Right renal pelvis (tissue), 4 donors: Measurements from ENCODE around the gene ST6GALNAC2. TPM values are rescaled to one million over a fixed set of nuclear protein-coding genes. Genes with fewer than 3 reads are reported as not detected.

Experiments used
- DNase-seq, 4 donors: peaks; one replicate each; pipeline ENCODE4 v3.0.0-alpha.2; 2013; ENCODE audit warnings: low read depth in 4 of 4, low spot score in 3 of 4, missing footprints in 1 of 4
- polyA plus RNA-seq, 4 donors: library from polyadenylated mRNA; unstranded; fragments of 120-200 nt; gene quantifications; one replicate each; pipeline ENCODE4 v1.2.1, GENCODE V29; 2013; ENCODE audit not compliant: insufficient read length in 4 of 4

The ST6GALNAC2 gene
- polyA plus RNA-seq, 4 donors = 11.4 to 14.8 (median 12.3) TPM

GRCh38 chr17:76601065-76601464 lies 15.4 kb upstream of the ST6GALNAC2 start:
- DNase-seq = no peak

GRCh38 chr17:76599694-76600460 lies 14.2 kb upstream of the ST6GALNAC2 start:
- no peak for DNase-seq

- DNase-seq = no peak
These were observed 12.4 kb upstream of the ST6GALNAC2 start for GRCh38 chr17:76598004-76598439.

- DNase-seq = no peak
These were observed 11.7 kb upstream of the ST6GALNAC2 start for GRCh38 chr17:76597156-76598003.

GRCh38 chr17:76594690-76595089 lies 9.0 kb upstream of the ST6GALNAC2 start:
- no peak for DNase-seq

- DNase-seq = no peak
These were observed 8.3 kb upstream of the ST6GALNAC2 start for GRCh38 chr17:76593959-76594358.

- no peak for DNase-seq
These were observed 7.7 kb upstream of the ST6GALNAC2 start for GRCh38 chr17:76593384-76593826.

GRCh38 chr17:76588182-76588581 lies 2.5 kb upstream of the ST6GALNAC2 start:
- no peak for DNase-seq

- no peak for DNase-seq
These were observed 1.3 kb upstream of the ST6GALNAC2 start for GRCh38 chr17:76586741-76587487.

- DNase-seq = no peak
These were observed 519 bp downstream of the ST6GALNAC2 start for GRCh38 chr17:76585033-76585648.

GRCh38 chr17:76584427-76585032 lies 1.1 kb downstream of the ST6GALNAC2 start:
- no peak for DNase-seq

GRCh38 chr17:76582660-76583059 lies 3.0 kb downstream of the ST6GALNAC2 start:
- no peak for DNase-seq

- no peak for DNase-seq
These were observed 4.1 kb downstream of the ST6GALNAC2 start for GRCh38 chr17:76581515-76581914.

GRCh38 chr17:76579281-76579680 lies 6.4 kb downstream of the ST6GALNAC2 start:
- DNase-seq = no peak

- no peak for DNase-seq
These were observed 7.3 kb downstream of the ST6GALNAC2 start for GRCh38 chr17:76578376-76578775.

GRCh38 chr17:76577876-76578275 lies 7.8 kb downstream of the ST6GALNAC2 start:
- DNase-seq = no peak

GRCh38 chr17:76576189-76576588 lies 9.5 kb downstream of the ST6GALNAC2 start:
- no peak for DNase-seq

- DNase-seq = no peak
These were observed 10.1 kb downstream of the ST6GALNAC2 start for GRCh38 chr17:76575570-76575969.

- DNase-seq = no peak
These were observed 11.5 kb downstream of the ST6GALNAC2 start for GRCh38 chr17:76574166-76574565.

GRCh38 chr17:76573096-76573495 lies 12.6 kb downstream of the ST6GALNAC2 start:
- no peak for DNase-seq
